Measurements from ENCODE around the gene LCA5L. TPM values are rescaled to one million over a fixed set of nuclear protein-coding genes. Genes with fewer than 3 reads are reported as not detected.

The LCA5L gene
- total and polyA plus RNA-seq, 7 donors, result 0.60 to 5.5 (median 0.82) TPM

DNA sequence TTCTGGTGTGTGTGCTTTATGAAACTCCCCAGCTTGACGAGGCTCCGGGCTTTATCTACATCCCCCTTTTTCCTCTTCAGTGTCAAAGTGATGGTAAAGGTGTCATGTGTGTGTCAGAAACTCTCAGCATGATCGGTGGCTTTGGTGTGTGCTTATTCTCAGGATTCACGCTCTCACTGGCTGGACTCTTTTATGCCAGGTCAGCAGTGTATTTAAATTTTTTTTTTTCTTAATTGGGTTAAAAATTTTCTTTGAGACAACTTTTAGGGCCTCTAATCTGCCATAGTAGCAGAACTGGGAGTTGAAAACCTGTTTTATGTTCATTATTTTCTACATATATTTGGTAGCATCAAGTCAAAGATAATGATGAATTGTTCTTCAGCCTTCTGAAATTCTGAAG is 27.2 kb upstream of the LCA5L start:
- H3K36me3 ChIP-seq, result peaks cover 0 to 4% (median 0%) of the 10 kb centered on the region in 4 donors
- no peak overlapping the region for H3K4me3 ChIP-seq
- H3K4me1 ChIP-seq, result no peaks in the 10 kb centered on the region
- no peaks in the 10 kb centered on the region for H3K27me3 ChIP-seq
- DNase-seq, result no peak
- no peaks in the 10 kb centered on the region for H3K9me3 ChIP-seq
- no peak overlapping the region for H3K27ac ChIP-seq
- TF ChIP-seq POLR2AphosphoS5 (IDR thresholded peaks at IDR 0.05) (no peak), POLR2A (IDR thresholded peaks at IDR 0.05) (no peak), EP300 (IDR thresholded peaks at IDR 0.05) (no peak)
- TF ChIP-seq, protein P1, sequence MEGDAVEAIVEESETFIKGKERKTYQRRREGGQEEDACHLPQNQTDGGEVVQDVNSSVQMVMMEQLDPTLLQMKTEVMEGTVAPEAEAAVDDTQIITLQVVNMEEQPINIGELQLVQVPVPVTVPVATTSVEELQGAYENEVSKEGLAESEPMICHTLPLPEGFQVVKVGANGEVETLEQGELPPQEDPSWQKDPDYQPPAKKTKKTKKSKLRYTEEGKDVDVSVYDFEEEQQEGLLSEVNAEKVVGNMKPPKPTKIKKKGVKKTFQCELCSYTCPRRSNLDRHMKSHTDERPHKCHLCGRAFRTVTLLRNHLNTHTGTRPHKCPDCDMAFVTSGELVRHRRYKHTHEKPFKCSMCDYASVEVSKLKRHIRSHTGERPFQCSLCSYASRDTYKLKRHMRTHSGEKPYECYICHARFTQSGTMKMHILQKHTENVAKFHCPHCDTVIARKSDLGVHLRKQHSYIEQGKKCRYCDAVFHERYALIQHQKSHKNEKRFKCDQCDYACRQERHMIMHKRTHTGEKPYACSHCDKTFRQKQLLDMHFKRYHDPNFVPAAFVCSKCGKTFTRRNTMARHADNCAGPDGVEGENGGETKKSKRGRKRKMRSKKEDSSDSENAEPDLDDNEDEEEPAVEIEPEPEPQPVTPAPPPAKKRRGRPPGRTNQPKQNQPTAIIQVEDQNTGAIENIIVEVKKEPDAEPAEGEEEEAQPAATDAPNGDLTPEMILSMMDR (IDR thresholded peaks at IDR 0.05), result no peak
- WGBS, 2 donors, result 82 to 90% methylated on average over 4 of the region's 4 CpGs
- intact Hi-C loops (cut with DNase I), result no loop called here

DNA sequence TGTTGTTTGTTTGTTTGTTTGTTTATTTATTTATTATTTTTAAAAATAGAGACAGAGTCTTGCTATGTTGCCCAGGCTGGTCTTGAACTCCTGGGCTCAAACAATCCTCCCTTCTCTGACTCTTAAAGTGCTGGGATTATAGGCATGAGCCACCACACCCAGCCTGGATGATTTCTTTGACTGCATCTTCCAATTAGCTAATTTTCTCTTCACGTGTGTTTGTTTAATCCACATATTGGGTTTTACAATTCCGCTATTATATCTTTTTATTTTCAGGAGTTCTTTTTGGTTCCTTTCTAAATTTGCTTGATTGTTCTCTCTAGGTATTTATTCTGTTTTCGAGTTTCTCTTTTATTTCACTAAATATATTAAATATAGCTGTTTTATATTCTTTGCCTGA is 26.0 kb upstream of the LCA5L start:
- no peak overlapping the region for H3K27ac ChIP-seq
- no peaks in the 10 kb centered on the region for H3K4me1 ChIP-seq
- WGBS, 2 donors, result 95 to 96% methylated on average over 3 of the region's 3 CpGs
- DNase-seq, result no peak
- no peak overlapping the region for H3K4me3 ChIP-seq
- H3K27me3 ChIP-seq, result no peaks in the 10 kb centered on the region
- no peaks in the 10 kb centered on the region for H3K9me3 ChIP-seq
- peaks cover 0 to 4% (median 0%) of the 10 kb centered on the region in 4 donors for H3K36me3 ChIP-seq
- TF ChIP-seq EP300 (IDR thresholded peaks at IDR 0.05), result no peak
- no peak for TF ChIP-seq POLR2AphosphoS5 (IDR thresholded peaks at IDR 0.05)
- no peak for TF ChIP-seq POLR2A (IDR thresholded peaks at IDR 0.05)
- TF ChIP-seq, protein P1 (IDR thresholded peaks at IDR 0.05), result no peak
- intact Hi-C loops (cut with DNase I), result no loop called here

DNA sequence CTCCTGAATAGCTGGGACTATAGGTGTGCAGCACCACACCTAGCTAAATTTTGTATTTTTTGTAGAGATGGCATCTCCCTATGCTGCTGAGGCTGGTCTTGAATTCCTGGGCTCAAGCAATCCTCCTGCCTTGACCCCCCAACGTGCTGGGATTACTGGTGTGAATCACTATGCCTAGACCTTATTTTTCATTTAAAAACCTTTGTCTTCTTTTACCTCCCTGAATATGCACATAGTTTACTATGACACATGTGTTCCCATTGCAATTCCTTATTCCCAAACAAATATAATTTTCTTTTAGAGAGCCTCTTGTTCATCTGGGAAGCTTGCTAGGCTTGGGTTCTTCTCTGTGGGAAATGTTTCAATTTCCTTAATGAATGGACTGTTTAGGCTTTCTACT is 23.0 kb upstream of the LCA5L start:
- TF ChIP-seq POLR2AphosphoS5 (IDR thresholded peaks at IDR 0.05) (no peak), POLR2A (IDR thresholded peaks at IDR 0.05) (no peak), EP300 (IDR thresholded peaks at IDR 0.05) (no peak)
- TF ChIP-seq, protein P1 (IDR thresholded peaks at IDR 0.05), result no peak
- no peak overlapping the region for H3K27ac ChIP-seq
- no peaks in the 10 kb centered on the region for H3K9me3 ChIP-seq
- H3K4me3 ChIP-seq, result no peak overlapping the region
- WGBS, 2 donors, result 82 to 90% methylated on average over 1 of the region's 1 CpG
- intact Hi-C loops (cut with DNase I), result no loop called here
- no peak for DNase-seq
- H3K36me3 ChIP-seq, result peaks cover 0 to 2% (median 0%) of the 10 kb centered on the region in 4 donors
- no peaks in the 10 kb centered on the region for H3K4me1 ChIP-seq
- no peaks in the 10 kb centered on the region for H3K27me3 ChIP-seq

DNA sequence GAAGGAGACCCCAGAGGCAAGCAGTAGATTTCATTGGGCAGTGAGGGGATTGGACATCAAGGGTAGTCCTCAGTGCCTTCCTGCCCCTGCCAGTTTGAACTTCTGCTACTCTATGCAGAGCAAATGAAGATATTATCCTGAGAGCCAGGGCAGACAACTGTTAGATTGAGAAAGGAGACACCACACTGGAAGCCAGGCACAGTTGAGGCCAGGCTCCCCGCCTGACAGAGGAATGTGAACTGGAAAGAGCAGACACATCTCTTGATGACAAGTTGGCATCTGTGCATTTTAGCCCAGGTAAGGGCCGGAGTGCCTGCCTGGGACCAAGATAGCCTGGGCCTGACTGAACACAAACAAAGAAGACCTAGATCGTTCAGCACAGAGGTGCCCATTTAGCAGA is 22.2 kb upstream of the LCA5L start:
- no peak overlapping the region for H3K4me3 ChIP-seq
- H3K27me3 ChIP-seq, result no peaks in the 10 kb centered on the region
- H3K4me1 ChIP-seq, result no peaks in the 10 kb centered on the region
- 92 to 94% methylated on average over 3 of the region's 3 CpGs for WGBS, 2 donors
- no peak overlapping the region for H3K27ac ChIP-seq
- peaks cover 0 to 9% (median 0%) of the 10 kb centered on the region in 4 donors for H3K36me3 ChIP-seq
- no peak for DNase-seq
- no peaks in the 10 kb centered on the region for H3K9me3 ChIP-seq
- TF ChIP-seq POLR2AphosphoS5 (IDR thresholded peaks at IDR 0.05) (no peak), POLR2A (IDR thresholded peaks at IDR 0.05) (no peak), EP300 (IDR thresholded peaks at IDR 0.05) (no peak)
- TF ChIP-seq, protein P1 (IDR thresholded peaks at IDR 0.05), result no peak
- intact Hi-C loops (cut with DNase I), result no loop called here

DNA sequence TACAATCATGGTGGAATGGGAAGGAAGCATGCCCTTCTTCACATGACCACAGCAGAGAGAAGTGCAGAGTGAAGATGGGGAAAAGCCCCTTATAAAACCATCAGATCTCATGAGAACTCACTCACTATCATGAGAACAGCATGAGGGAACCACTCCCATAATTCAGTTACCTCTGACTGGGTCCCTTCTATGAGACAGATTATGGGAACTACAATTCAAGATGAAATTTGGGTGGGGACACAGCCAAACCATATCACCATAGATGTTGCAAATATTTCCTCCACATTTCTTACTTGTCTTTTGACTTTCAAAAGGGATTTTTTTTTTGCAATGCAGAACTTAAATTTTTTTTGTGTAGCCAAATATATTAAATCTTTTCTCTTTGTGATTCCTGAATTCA is 21.0 kb upstream of the LCA5L start:
- Histone ChIP-seq H3K4me1 (no peaks in the 10 kb centered on the region), H3K9me3 (no peaks in the 10 kb centered on the region), H3K4me3 (no peak overlapping the region), H3K27ac (no peak overlapping the region), H3K27me3 (no peaks in the 10 kb centered on the region), H3K36me3 (peaks cover 0 to 9% (median 0%) of the 10 kb centered on the region in 4 donors)
- intact Hi-C loops (cut with DNase I), result no loop called here
- no peak for DNase-seq
- TF ChIP-seq, protein P1 (IDR thresholded peaks at IDR 0.05), result no peak
- no peak for TF ChIP-seq POLR2A (IDR thresholded peaks at IDR 0.05)
- TF ChIP-seq EP300 (IDR thresholded peaks at IDR 0.05), result no peak
- no peak for TF ChIP-seq POLR2AphosphoS5 (IDR thresholded peaks at IDR 0.05)
